ENCODE measurements around the gene NAT16.

- TF ChIP-seq RFX5 (IDR thresholded peaks at IDR 0.05; ENCODE audit: borderline replicate concordance, low read depth, low read length) (no peak), SP2 (IDR thresholded peaks at IDR 0.05; ENCODE audit: low read length) (no peak), POLR2AphosphoS5 (IDR thresholded peaks at IDR 0.05; ENCODE audit: low read depth, low read length) (no peak), TCF12 (IDR thresholded peaks at IDR 0.05; ENCODE audit: low read depth, low read length) (no peak), RNF2 (IDR thresholded peaks at IDR 0.05; ENCODE audit: borderline replicate concordance, low read depth, low read length, missing control alignments, poor library complexity, severe bottlenecking) (no peak), SP1 (IDR thresholded peaks at IDR 0.05; ENCODE audit: low read depth, low read length) (no peak), POLR2A (IDR thresholded peaks at IDR 0.05; ENCODE audit: control extremely low read depth in 1 of 2, low read depth in 2 of 2, low read length in 2 of 2) (no peak), CTCF (IDR thresholded peaks at IDR 0.05; ENCODE audit: control extremely low read depth in 1 of 3, insufficient read depth in 1 of 3, low read depth in 1 of 3, low read length in 3 of 3) (no peak)
These were observed 26.6 kb upstream of the NAT16 start for GRCh38 chr7:101206665-101207042.

Measured in H1 (cell line).